ENCODE data around the gene OLA1. TPM values are rescaled to one million over a fixed set of nuclear protein-coding genes. Genes with fewer than 3 reads are reported as not detected.

Gene OLA1
- total RNA-seq, 1 experiment from 2014 or later, result 109 TPM

DNA sequence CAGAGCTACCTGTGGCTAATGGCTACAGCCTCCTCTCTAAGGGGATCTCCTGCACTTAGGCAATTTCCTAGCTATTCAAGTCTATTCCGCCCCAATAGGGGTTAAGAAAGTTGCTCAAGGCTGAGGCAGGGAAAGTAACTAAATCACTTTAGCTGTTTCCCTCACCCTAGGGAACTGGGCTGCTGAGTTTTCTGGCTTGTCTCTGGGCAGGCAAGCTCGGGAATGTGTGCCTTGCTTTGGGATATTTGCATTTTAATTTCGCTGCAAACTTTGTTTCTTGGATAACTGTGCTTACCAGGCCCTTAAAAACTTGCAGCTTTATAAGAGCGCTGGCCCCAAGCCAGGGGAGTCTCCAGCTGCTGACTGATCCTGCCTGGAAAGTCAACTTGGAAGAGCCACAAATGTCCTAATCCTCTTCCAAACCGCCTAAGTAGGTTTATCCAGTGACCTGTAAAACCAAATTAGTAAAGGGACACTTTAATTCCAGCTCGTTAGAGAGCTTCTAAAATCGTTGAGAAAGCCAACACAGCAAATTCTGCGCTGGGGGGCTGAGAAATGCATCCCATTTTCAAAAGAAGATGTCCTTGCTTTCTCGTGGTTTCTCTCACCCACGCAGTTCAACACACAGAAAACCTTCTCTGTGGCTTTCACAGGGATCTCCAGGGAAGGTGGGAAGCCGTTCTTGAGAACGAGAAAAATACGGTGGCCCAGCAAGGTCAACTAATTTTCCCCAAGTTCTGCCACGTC, 223.6 kb downstream of the OLA1 start:
- Mint-ChIP-seq H3K36me3 (no peaks in the 10 kb centered on the region), H3K27me3 (ENCODE audit: low read depth) (no peaks in the 10 kb centered on the region), H3K9me3 (no peaks in the 10 kb centered on the region), H3K4me1 (peaks cover 49% of the 10 kb centered on the region), H3K4me3 (peak overlapping the region; percentile 18; the same call in 1 of the 2 replicates), H3K27ac (peak overlapping the region; percentile 95)
- POLR2A ChIA-PET, result interaction anchor here (0.9 to 1.9 kb wide), 3 partner anchors 11 to 454 kb away, joined by 3 to 5 read pairs (median 3); no protein-coding TSS in a partner anchor
- DNase-seq (ENCODE audit: low spot score) (no peak), ATAC-seq (peak; percentile 27)
- CTCF ChIA-PET, result interaction anchor here (0.5 to 1.7 kb wide), 10 partner anchors 11 to 575 kb away, joined by 3 to 7 read pairs (median 4); no protein-coding TSS in a partner anchor
- TF ChIP-seq NR1H2 (CRISPR knock-in tag; IDR thresholded peaks at IDR 0.05) (no peak), ZMAT4 (CRISPR knock-in tag; IDR thresholded peaks at IDR 0.05) (no peak), FOXP1 (CRISPR knock-in tag; IDR thresholded peaks at IDR 0.05; ENCODE audit: borderline replicate concordance) (no peak), TEAD4 (CRISPR knock-in tag; IDR thresholded peaks at IDR 0.05) (no peak), NFATC4 (CRISPR knock-in tag; IDR thresholded peaks at IDR 0.05) (no peak), CREB1 (CRISPR knock-in tag; IDR thresholded peaks at IDR 0.05) (no peak), HMGA2 (CRISPR knock-in tag; IDR thresholded peaks at IDR 0.05) (no peak), ZNF232 (CRISPR knock-in tag; IDR thresholded peaks at IDR 0.05) (no peak), CTCF (IDR thresholded peaks at IDR 0.05) (no peak), ZBTB21 (CRISPR knock-in tag; IDR thresholded peaks at IDR 0.05; ENCODE audit: borderline replicate concordance) (no peak), NR2C2 (CRISPR knock-in tag; IDR thresholded peaks at IDR 0.05) (no peak), ESRRA (CRISPR knock-in tag; IDR thresholded peaks at IDR 0.05; ENCODE audit: borderline replicate concordance) (no peak), FOXP4 (CRISPR knock-in tag; IDR thresholded peaks at IDR 0.05) (no peak), USF2 (CRISPR knock-in tag; IDR thresholded peaks at IDR 0.05) (no peak), ZNF671 (CRISPR knock-in tag; IDR thresholded peaks at IDR 0.05) (no peak), ARID4B (CRISPR knock-in tag; IDR thresholded peaks at IDR 0.05; ENCODE audit: borderline replicate concordance) (no peak), STAT6 (CRISPR knock-in tag; conservative IDR thresholded peaks at IDR 0.05; ENCODE audit: low read depth) (no peak), MLX (CRISPR knock-in tag; IDR thresholded peaks at IDR 0.05) (no peak)
- TF ChIP-seq, protein P1, sequence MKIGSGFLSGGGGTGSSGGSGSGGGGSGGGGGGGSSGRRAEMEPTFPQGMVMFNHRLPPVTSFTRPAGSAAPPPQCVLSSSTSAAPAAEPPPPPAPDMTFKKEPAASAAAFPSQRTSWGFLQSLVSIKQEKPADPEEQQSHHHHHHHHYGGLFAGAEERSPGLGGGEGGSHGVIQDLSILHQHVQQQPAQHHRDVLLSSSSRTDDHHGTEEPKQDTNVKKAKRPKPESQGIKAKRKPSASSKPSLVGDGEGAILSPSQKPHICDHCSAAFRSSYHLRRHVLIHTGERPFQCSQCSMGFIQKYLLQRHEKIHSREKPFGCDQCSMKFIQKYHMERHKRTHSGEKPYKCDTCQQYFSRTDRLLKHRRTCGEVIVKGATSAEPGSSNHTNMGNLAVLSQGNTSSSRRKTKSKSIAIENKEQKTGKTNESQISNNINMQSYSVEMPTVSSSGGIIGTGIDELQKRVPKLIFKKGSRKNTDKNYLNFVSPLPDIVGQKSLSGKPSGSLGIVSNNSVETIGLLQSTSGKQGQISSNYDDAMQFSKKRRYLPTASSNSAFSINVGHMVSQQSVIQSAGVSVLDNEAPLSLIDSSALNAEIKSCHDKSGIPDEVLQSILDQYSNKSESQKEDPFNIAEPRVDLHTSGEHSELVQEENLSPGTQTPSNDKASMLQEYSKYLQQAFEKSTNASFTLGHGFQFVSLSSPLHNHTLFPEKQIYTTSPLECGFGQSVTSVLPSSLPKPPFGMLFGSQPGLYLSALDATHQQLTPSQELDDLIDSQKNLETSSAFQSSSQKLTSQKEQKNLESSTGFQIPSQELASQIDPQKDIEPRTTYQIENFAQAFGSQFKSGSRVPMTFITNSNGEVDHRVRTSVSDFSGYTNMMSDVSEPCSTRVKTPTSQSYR (CRISPR knock-in tag; IDR thresholded peaks at IDR 0.05), result no peak

Measured in WTC11 (cell line).